Transverse colon (tissue), 4 donors: ENCODE results near the gene CMTM7. TPM values are rescaled to one million over a fixed set of nuclear protein-coding genes. Genes with fewer than 3 reads are reported as not detected.

Source experiments
- DNase-seq: peaks from one replicate; pipeline ENCODE4 v3.0.0-alpha.2; 2019
- H3K27ac ChIP-seq, 4 donors: fragments of 200-600 bp; sonication (generic); 2 replicates each; pipeline ENCODE4 v1.5.1; 2016 to 2018; ENCODE audit warnings: inconsistent platforms in 4 of 4
- H3K27me3 ChIP-seq: fragments of 200-600 bp; sonication (generic); 2 replicates; pipeline ENCODE4 v1.5.1; 2017; ENCODE audit warnings: inconsistent platforms
- H3K36me3 ChIP-seq, 4 donors: fragments of 200-600 bp; sonication (generic); 2 replicates each; pipeline ENCODE4 v1.5.1; 2017 to 2019; ENCODE audit warnings: inconsistent platforms in 4 of 4
- H3K4me1 ChIP-seq, 4 donors: fragments of 200-600 bp; sonication (generic); 2 replicates each; pipeline ENCODE4 v1.5.1; 2017 to 2020; ENCODE audit warnings: inconsistent platforms in 4 of 4
- H3K4me3 ChIP-seq, 4 donors: fragments of 200-600 bp; sonication (generic); 1 replicate in 1 of 4; 2 replicates in 3 of 4; pipeline versions ENCODE4 v1.5.1 to v1.6.1; 2017 to 2019; ENCODE audit warnings: inconsistent platforms in 4 of 4
- H3K9me3 ChIP-seq, 2 donors: fragments of 200-600 bp; sonication (generic); 2 replicates each; pipeline ENCODE4 v1.5.1; 2017 to 2019; ENCODE audit warnings: inconsistent platforms in 2 of 2
- CTCF ChIP-seq, 5 experiments: fragments of 200-600 bp in 3 of 5; fragments of 450-650 bp in 2 of 5; sonication (generic) in 3 of 5; IDR thresholded peaks; 1 replicate in 2 of 5; 2 replicates in 3 of 5; pipeline ENCODE4 v1.5.1; 2016 to 2017; ENCODE audit warnings: antibody characterized with exemption in 5 of 5, inconsistent platforms in 3 of 5, mild to moderate bottlenecking in 2 of 5, moderate library complexity in 1 of 5
- EP300 ChIP-seq: sonication (generic); formaldehyde crosslinking; IDR thresholded peaks from one replicate; pipeline ENCODE4 v1.6.1; 2017; ENCODE audit warnings: antibody characterized with exemption, low read depth
- POLR2A ChIP-seq: fragments of 450-650 bp; IDR thresholded peaks from one replicate; pipeline ENCODE4 v1.6.1; 2016; ENCODE audit warnings: antibody characterized with exemption, mild to moderate bottlenecking, moderate library complexity
- POLR2AphosphoS5 ChIP-seq, 3 donors: sonication (generic); formaldehyde crosslinking; IDR thresholded peaks; one replicate each; pipeline ENCODE4 v1.6.1; 2016; ENCODE audit warnings: antibody characterized with exemption in 3 of 3
- WGBS, 2 donors: methylation state at CpG; one replicate each; pipeline ENCODE4 v1.1.5; 2018; ENCODE audit warnings: low coverage in 1 of 2; 5-methylcytosine and 5-hydroxymethylcytosine counted together
- in situ Hi-C, 4 donors: fragments of 200-750 bp; cut with MboI; loops; one replicate each; pipeline versions ENCODE4 v1.15.0 to v1.15.1; 2017; ENCODE audit warnings: low sequenced_read_pairs in 3 of 4, low pct_ligation_motif_present in 1 of 4, low pct_unique_long_range_greater_than_20kb in 1 of 4
- intact Hi-C: fragments of 100-400 bp; cut with DNase I; formaldehyde crosslinking; loops from one replicate; pipeline ENCODE4 v1.15.1; 2023; ENCODE audit warnings: low total_unique reads
- total RNA-seq, 4 donors: library from RNA; depleted of rRNA; stranded (reverse); fragments of >200 nt; gene quantifications; one replicate each; pipeline ENCODE4 v1.1.0, GENCODE V29; 2016

CMTM7 gene
- total RNA-seq, 4 donors from 2014 or later, result 3.4 to 16.0 (median 7.1) TPM

- intact Hi-C loops, result no loop called here
Measured at GRCh38 chr3:32501783-32502117, 110.1 kb downstream of the CMTM7 start.

GRCh38 chr3:32502118-32502945 is 110.7 kb downstream of the CMTM7 start, which contains the start of gene CMTM6:
Gene CMTM6 (minus strand): TSS chr3:32502852. CDS start chr3:32502745, 107 bp downstream.
- in situ Hi-C loops (loop anchor here in 3 of 4 donors (10.0 to 25.0 kb wide), 3 partner anchors 162 to 435 kb away; partner anchors contain the start of gene CNOT10 (in 1 of the 3)), intact Hi-C loops (no loop called here)
- peaks cover 4 to 35% (median 23%) of the 10 kb centered on the region in 4 donors for H3K4me1 ChIP-seq
- peak within 1 kb of the TSS; percentile 75 to 99 (median 92) for H3K4me3 ChIP-seq
- peak; percentile 87 for DNase-seq
- 0% methylated on average over 15 to 57 of the region's 61 CpGs for WGBS, 2 donors
- TF ChIP-seq POLR2AphosphoS5 (IDR thresholded peaks at IDR 0.05), result peak; percentile 71 to 75 (median 72)
- TF ChIP-seq EP300, result no peak
- TF ChIP-seq POLR2A, result peak; percentile 53
- no peak for TF ChIP-seq CTCF (IDR thresholded peaks at IDR 0.05)
- no peaks in the 10 kb centered on the region for H3K36me3 ChIP-seq
- no peaks in the 10 kb centered on the region for H3K27me3 ChIP-seq
- peak within 1 kb of the TSS; percentile 95 to 100 (median 99) for H3K27ac ChIP-seq
- no peaks in the 10 kb centered on the region for H3K9me3 ChIP-seq

More at GRCh38 chr3:32501783-32502117, 110.1 kb downstream of the CMTM7 start:
- peaks cover 4 to 38% (median 23%) of the 10 kb centered on the region in 4 donors for H3K4me1 ChIP-seq
- no peaks in the 10 kb centered on the region for H3K27me3 ChIP-seq
- DNase-seq, result no peak
- in situ Hi-C loops, result loop anchor here in 3 of 4 donors (10.0 to 25.0 kb wide), 3 partner anchors 163 to 436 kb away; partner anchors contain the start of gene CNOT10 (in 1 of the 3)
- peak overlapping the region; percentile 75 to 99 (median 92) for H3K4me3 ChIP-seq
- H3K9me3 ChIP-seq, result no peaks in the 10 kb centered on the region
- WGBS, 2 donors, result 1 to 5% methylated on average over 4 of the region's 4 CpGs
- H3K36me3 ChIP-seq, result no peaks in the 10 kb centered on the region
- H3K27ac ChIP-seq, result peak overlapping the region; percentile 95 to 100 (median 99)
- TF ChIP-seq POLR2A (no peak), CTCF (IDR thresholded peaks at IDR 0.05) (no peak), POLR2AphosphoS5 (IDR thresholded peaks at IDR 0.05) (no peak), EP300 (no peak)

- DNase-seq, result no peak
- in situ Hi-C loops (loop anchor here in 3 of 4 donors (10.0 to 25.0 kb wide), 3 partner anchors 162 to 434 kb away; partner anchors contain the start of gene CNOT10 (in 1 of the 3)), intact Hi-C loops (no loop called here)
- Histone ChIP-seq H3K4me1 (peaks cover 4 to 33% (median 21%) of the 10 kb centered on the region in 4 donors), H3K9me3 (no peaks in the 10 kb centered on the region), H3K27me3 (no peaks in the 10 kb centered on the region), H3K4me3 (peak overlapping the region; percentile 30 to 99 (median 82)), H3K27ac (peak overlapping the region; percentile 95 to 100 (median 99)), H3K36me3 (no peaks in the 10 kb centered on the region)
- TF ChIP-seq CTCF (IDR thresholded peaks at IDR 0.05) (no peak), POLR2AphosphoS5 (IDR thresholded peaks at IDR 0.05) (no peak), POLR2A (no peak), EP300 (no peak)
- WGBS, 2 donors, result 1 to 7% methylated on average over 5 to 6 of the region's 6 CpGs
Measured at GRCh38 chr3:32502946-32503286, 111.3 kb downstream of the CMTM7 start.

Other genes starting within 250 kb of the CMTM7 start
- gene CMTM8, start 153.2 kb upstream of the CMTM7 start, total RNA-seq, result 10 to 100 TPM in 1 of 4 donors, 1 to 10 TPM in 3; 4.4 to 39.2 (median 7.4) TPM
- gene CMTM6, start 111.0 kb downstream of the CMTM7 start, total RNA-seq, result 10 to 100 TPM; 13.8 to 68.9 (median 43.6) TPM
- gene DYNC1LI1, start 179.0 kb downstream of the CMTM7 start, total RNA-seq, result 10 to 100 TPM in 2 of 4 donors, 1 to 10 TPM in 2; 2.4 to 25.9 (median 12.1) TPM